Fibroblast of lung (primary cell): Measurements from ENCODE around the gene AKIRIN2. TPM values are rescaled to one million over a fixed set of nuclear protein-coding genes. Genes with fewer than 3 reads are reported as not detected.

Experiments used
- DNase-seq, 2 donors: peaks; one replicate each; pipeline versions ENCODE4 v3.0.0 to v3.0.0-alpha.2; 2010; ENCODE audit warnings: low read depth in 2 of 2
- H2AFZ ChIP-seq: 2 replicates; pipeline ENCODE4 v1.5.1; 2012; ENCODE audit warnings: low read length, control low read depth, inconsistent platforms
- H3K27ac ChIP-seq: 2 replicates; pipeline ENCODE4 v1.5.1; 2011; ENCODE audit warnings: low read length, control low read depth; ENCODE audit not compliant: insufficient read depth
- H3K27me3 ChIP-seq: 2 replicates; pipeline ENCODE4 v1.5.1; 2011; ENCODE audit warnings: mild to moderate bottlenecking, low read length; ENCODE audit not compliant: control insufficient read depth, insufficient read depth
- H3K36me3 ChIP-seq: 2 replicates; pipeline ENCODE4 v1.5.1; 2011; ENCODE audit warnings: low read length; ENCODE audit not compliant: control insufficient read depth, insufficient read depth
- H3K4me1 ChIP-seq: 2 replicates; pipeline ENCODE4 v1.5.1; 2011; ENCODE audit warnings: low read length; ENCODE audit not compliant: control insufficient read depth, insufficient read depth; ENCODE audit errors: extremely low read depth
- H3K4me2 ChIP-seq: 2 replicates; pipeline ENCODE4 v1.5.1; 2011; ENCODE audit warnings: low read length, control low read depth; ENCODE audit not compliant: insufficient read depth; ENCODE audit errors: extremely low read depth
- H3K4me3 ChIP-seq, 4 experiments: fragments of 200-600 bp in 1 of 4; sonication (generic) in 1 of 4; replicated peaks in 1 of 4; 2 replicates each; pipeline ENCODE4 v1.5.1; 2011 to 2016; ENCODE audit warnings: low read length in 4 of 4, low read depth in 3 of 4, mild to moderate bottlenecking in 3 of 4, control low read depth in 2 of 4, inconsistent platforms in 1 of 4, mixed read lengths in 1 of 4; ENCODE audit not compliant: insufficient read depth in 1 of 4; ENCODE audit errors: control extremely low read depth in 1 of 4
- H3K79me2 ChIP-seq: 2 replicates; pipeline ENCODE4 v1.5.1; 2012; ENCODE audit warnings: mild to moderate bottlenecking, low read length, inconsistent platforms; ENCODE audit not compliant: control insufficient read depth, insufficient read depth
- H3K9ac ChIP-seq: 2 replicates; pipeline ENCODE4 v1.5.1; 2011; ENCODE audit warnings: mild to moderate bottlenecking, low read length, control low read depth; ENCODE audit not compliant: insufficient read depth
- H3K9me3 ChIP-seq: 2 replicates; pipeline ENCODE4 v1.5.1; 2012; ENCODE audit warnings: low read depth, low read length; ENCODE audit not compliant: control insufficient read depth, insufficient read depth
- H4K20me1 ChIP-seq: 2 replicates; pipeline ENCODE4 v1.5.1; 2011; ENCODE audit warnings: low read length; ENCODE audit not compliant: control insufficient read depth, insufficient read depth; ENCODE audit errors: extremely low read depth
- EZH2 ChIP-seq: IDR thresholded peaks from 2 replicates; pipeline ENCODE4 v1.5.1; 2012; ENCODE audit warnings: low read length, control low read depth, mild to moderate bottlenecking; ENCODE audit errors: missing control alignments
- polyA plus RNA-seq, 2 donors: library from polyadenylated mRNA; depleted of rRNA in 1 of 2; stranded (reverse) in 1 of 2; unstranded in 1 of 2; fragments of >200 nt; gene quantifications; 2 replicates each; pipeline ENCODE4 v1.2.1, GENCODE V29; 2011 to 2012; ENCODE audit warnings: missing spikeins in 1 of 2
- total RNA-seq: library from RNA; depleted of rRNA; stranded (reverse); fragments of >200 nt; gene quantifications from 2 replicates; pipeline ENCODE4 v1.2.1, GENCODE V29; 2014
- TF ChIP-seq, protein P1 (sequence below), 2 donors: IDR thresholded peaks in 1 of 2; conservative IDR thresholded peaks in 1 of 2; 1 replicate in 1 of 2; 2 replicates in 1 of 2; pipeline ENCODE4 v1.5.1; 2011 to 2012; ENCODE audit warnings: low read length in 2 of 2, control low read depth in 1 of 2, inconsistent platforms in 1 of 2, low read depth in 1 of 2, mild to moderate bottlenecking in 1 of 2

Gene AKIRIN2
- total and polyA plus RNA-seq, 2 donors (not counting 1 experiment from before 2014, with no cell fraction given): 33.7 to 41.0 TPM

GRCh38 chr6:87731818-87732661 is 30.0 kb upstream of the AKIRIN2 start:
- Histone ChIP-seq H3K79me2 (no peaks in the 10 kb centered on the region), H3K27ac (no peak overlapping the region), H3K27me3 (no peaks in the 10 kb centered on the region), H4K20me1 (no peaks in the 10 kb centered on the region), H3K9me3 (no peaks in the 10 kb centered on the region), H3K4me1 (peaks cover 3% of the 10 kb centered on the region), H3K9ac (no peak overlapping the region), H3K4me2 (no peak overlapping the region), H3K4me3 (no peak overlapping the region), H3K36me3 (no peaks in the 10 kb centered on the region), H2AFZ (no peak overlapping the region)
- peak; percentile 91 to 94 for DNase-seq
- no peak for TF ChIP-seq EZH2
- TF ChIP-seq, protein P1, sequence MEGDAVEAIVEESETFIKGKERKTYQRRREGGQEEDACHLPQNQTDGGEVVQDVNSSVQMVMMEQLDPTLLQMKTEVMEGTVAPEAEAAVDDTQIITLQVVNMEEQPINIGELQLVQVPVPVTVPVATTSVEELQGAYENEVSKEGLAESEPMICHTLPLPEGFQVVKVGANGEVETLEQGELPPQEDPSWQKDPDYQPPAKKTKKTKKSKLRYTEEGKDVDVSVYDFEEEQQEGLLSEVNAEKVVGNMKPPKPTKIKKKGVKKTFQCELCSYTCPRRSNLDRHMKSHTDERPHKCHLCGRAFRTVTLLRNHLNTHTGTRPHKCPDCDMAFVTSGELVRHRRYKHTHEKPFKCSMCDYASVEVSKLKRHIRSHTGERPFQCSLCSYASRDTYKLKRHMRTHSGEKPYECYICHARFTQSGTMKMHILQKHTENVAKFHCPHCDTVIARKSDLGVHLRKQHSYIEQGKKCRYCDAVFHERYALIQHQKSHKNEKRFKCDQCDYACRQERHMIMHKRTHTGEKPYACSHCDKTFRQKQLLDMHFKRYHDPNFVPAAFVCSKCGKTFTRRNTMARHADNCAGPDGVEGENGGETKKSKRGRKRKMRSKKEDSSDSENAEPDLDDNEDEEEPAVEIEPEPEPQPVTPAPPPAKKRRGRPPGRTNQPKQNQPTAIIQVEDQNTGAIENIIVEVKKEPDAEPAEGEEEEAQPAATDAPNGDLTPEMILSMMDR (conservative IDR thresholded peaks at IDR 0.05 in 1 of 2, IDR thresholded peaks at IDR 0.05 in 1 of 2; ENCODE audit: low read depth in 1 of 2, low read length in 2 of 2): no peak

DNA sequence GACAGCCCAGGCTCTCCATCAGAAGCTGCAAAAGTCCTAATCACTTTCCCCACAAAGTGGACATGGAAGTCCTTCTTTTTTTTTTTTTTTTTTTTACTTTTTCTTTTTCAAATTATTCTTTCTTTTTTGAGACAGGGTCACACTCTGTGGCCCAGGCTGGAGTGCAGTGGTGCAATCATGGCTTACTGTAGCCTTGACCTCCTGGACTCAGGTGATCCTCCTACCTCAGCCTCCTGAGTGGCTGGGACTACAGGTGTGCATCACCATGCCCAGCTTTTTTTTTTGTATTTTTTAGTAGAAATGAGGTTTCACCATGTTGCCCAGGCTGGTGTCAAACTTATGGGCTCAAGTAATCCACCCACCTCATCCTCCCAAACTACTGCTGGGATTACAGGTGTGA is 29.0 kb upstream of the AKIRIN2 start:
- peaks cover 3% of the 10 kb centered on the region for H3K4me1 ChIP-seq

DNA sequence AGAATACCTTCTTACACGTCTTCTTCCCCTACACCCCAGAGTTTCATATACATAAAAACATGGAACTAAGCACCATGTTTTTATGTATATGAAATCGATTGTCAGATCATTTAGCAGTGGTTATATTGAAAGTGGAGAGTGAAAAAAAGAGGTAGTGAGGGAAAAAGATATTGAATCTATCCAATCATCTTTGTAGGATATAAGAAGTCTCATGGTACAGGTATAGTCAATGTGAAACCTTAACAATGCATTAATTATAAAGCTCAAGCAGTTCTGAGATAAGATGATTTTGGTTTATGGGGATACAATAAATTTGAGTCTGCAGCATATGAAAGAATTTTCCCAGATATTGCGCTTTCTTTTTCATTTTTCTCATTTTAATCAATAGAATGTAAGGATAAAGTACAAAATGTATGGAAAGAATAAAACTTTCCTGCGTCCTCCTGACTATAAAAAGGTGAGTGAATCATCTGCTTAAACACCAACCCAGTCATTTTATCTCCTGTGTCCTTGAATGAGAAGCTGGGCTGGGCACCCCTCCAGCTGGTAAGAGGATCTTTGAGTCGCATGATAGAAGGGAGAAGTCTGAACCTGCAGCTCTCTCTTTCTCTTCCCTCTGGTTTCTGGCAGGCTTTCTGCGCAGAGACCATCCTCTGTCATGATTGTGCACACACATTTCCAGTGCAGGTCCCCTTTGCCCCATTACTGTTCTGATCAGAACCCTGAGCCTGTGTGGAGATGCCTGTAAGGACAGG is 28.1 kb upstream of the AKIRIN2 start:
- peaks cover 3% of the 10 kb centered on the region for H3K4me1 ChIP-seq
- no peak overlapping the region for H3K27ac ChIP-seq
- no peaks in the 10 kb centered on the region for H3K79me2 ChIP-seq
- H3K27me3 ChIP-seq: no peaks in the 10 kb centered on the region
- no peaks in the 10 kb centered on the region for H4K20me1 ChIP-seq
- TF ChIP-seq, protein P1 (conservative IDR thresholded peaks at IDR 0.05 in 1 of 2, IDR thresholded peaks at IDR 0.05 in 1 of 2; ENCODE audit: low read depth in 1 of 2, low read length in 2 of 2): no peak
- no peak for TF ChIP-seq EZH2
- no peaks in the 10 kb centered on the region for H3K36me3 ChIP-seq
- H3K4me2 ChIP-seq: no peak overlapping the region
- H2AFZ ChIP-seq: no peak overlapping the region
- no peak overlapping the region for H3K9ac ChIP-seq
- no peaks in the 10 kb centered on the region for H3K9me3 ChIP-seq
- peak in 1 of 2 donors; percentile 53 for DNase-seq
- H3K4me3 ChIP-seq: no peak overlapping the region

More for the DNA sequence above, 29.0 kb upstream of the AKIRIN2 start:
- H3K9ac ChIP-seq: no peak overlapping the region
- no peak for DNase-seq
- no peaks in the 10 kb centered on the region for H3K9me3 ChIP-seq
- H4K20me1 ChIP-seq: no peaks in the 10 kb centered on the region
- no peaks in the 10 kb centered on the region for H3K79me2 ChIP-seq
- H3K4me2 ChIP-seq: no peak overlapping the region
- no peak overlapping the region for H3K4me3 ChIP-seq
- H2AFZ ChIP-seq: no peak overlapping the region
- no peaks in the 10 kb centered on the region for H3K27me3 ChIP-seq
- TF ChIP-seq, protein P1 (conservative IDR thresholded peaks at IDR 0.05 in 1 of 2, IDR thresholded peaks at IDR 0.05 in 1 of 2; ENCODE audit: low read depth in 1 of 2, low read length in 2 of 2): no peak
- H3K27ac ChIP-seq: no peak overlapping the region
- no peaks in the 10 kb centered on the region for H3K36me3 ChIP-seq
